T-helper 1 cell (primary cell): ENCODE measurements around the gene CLCN4.

ENCODE experiments used
- DNase-seq, 5 donors: peaks; one replicate each; pipeline ENCODE4 v3.0.0-alpha.2; 2012 to 2020

The CLCN4 gene

DNA sequence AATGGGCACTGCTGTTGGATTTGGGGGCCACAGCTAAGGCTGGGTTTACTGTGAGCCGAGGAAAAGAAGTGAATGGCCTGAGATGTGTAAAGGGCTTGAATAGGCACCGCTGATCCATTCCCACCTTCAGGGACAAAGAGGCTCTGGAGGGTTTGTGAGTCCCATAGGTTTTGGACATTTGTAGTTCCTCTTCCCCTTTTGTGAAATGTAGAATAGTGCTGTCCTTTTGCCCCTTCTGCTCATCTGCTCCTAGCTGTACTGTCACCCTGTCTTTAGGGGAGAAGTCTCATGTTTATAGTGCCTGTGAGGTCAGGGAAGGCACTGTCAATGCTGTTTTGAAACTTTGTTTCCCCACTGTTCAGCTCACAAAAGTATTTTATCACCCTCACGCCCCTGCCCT, 26.4 kb upstream of the CLCN4 start:
- DNase-seq = no peak

DNA sequence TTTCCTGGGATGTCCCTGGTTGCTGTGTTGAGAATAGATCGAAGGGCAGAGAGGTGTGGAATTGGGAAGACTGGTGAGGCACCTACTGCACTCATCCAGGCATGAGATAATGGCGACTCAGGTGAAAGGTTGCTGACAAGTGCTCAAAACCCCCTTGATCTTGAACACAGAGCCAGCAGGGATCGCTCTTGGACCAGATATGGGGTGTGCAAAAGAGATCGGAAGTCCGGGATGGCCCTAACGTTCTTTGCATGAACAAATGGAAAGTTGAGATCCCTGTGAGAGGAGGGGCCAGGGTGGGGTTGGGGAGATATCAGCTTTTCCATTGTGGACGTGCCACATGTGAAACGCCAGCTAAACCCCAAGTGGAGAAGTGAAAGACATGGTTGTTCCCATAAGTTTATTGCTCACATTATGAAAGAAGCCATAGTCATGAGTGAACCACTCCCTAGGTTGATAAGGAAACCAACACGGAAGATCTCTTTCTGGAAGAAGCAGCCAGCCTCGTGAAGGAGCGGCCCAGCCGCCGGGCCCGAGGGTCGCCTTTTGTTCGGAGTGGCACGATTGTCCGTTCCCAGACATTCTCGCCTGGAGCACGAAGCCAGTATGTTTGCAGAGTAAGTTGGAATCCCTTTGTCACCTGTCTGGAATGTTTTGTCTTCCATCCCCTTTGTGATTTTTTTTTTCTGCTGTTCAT, 22.6 kb upstream of the CLCN4 start:
- DNase-seq = no peak

- DNase-seq = no peak
Measured at GRCh38 chrX:10134921-10135320, 21.9 kb upstream of the CLCN4 start.

DNA sequence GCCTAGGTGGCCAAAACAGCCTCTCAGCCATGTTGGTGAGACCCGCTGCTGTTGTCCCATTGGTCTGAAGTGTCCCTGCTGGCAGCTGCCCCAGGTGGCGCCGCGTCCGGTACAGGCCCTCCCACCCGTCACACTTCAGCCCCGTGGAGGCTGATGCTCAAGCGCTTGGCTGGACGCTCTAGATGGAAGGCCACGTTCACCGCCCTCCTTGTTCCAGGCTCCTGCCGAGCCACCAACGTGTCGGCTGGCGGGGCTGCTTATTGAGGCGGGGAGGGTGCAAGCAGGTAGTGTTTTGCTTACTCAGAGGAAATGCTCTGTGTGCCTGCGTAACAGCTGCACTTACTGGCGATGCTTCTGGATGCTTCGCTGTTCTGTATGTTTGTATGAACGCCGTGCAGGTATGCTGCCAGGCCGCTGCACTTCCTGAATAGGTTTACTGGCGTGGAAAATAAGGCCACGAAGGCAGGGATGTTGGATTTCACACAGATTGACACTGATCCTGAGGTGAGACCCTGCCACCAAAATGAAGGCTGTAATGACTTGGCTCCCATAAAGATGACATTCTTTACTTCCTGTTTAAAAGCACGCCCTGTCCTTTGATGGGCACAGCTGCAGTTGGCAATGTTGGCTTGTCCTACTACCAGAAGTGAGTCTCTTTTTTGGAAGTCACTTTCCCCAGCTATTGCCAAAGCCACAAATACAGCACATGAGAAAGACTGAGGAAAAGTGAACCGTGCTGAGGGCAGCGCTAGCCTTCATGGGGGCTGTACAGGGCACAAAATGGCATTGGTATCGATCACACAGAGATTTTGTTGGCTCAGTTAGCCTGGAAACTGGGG, 21.0 kb upstream of the CLCN4 start:
- no peak for DNase-seq

DNA sequence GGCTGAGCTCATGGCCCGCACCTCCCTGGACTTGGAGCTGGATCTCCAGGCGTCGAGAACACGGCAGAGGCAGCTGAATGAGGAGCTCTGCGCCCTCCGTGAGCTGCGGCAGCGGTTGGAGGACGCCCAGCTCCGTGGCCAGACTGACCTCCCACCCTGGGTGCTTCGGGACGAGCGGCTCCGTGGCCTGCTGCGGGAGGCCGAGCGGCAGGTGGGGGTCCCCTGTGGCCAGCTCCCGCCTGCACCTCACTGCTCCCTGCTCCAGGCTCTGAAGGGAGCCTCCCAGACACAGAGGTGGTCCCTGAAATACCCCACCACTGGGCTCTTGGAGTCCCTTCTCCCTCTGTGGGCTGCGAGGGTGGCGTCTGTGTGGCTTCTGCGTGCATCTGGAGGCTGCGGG, 18.0 kb upstream of the CLCN4 start:
- DNase-seq = no peak

GRCh38 chrX:10140264-10140663, 16.5 kb upstream of the CLCN4 start:
- no peak for DNase-seq

GRCh38 chrX:10142041-10142599, 14.7 kb upstream of the CLCN4 start:
- DNase-seq = no peak

- no peak for DNase-seq
Measured at GRCh38 chrX:10143071-10143983, 13.4 kb upstream of the CLCN4 start.

- no peak for DNase-seq
Measured at GRCh38 chrX:10146346-10146745, 10.4 kb upstream of the CLCN4 start.

DNA sequence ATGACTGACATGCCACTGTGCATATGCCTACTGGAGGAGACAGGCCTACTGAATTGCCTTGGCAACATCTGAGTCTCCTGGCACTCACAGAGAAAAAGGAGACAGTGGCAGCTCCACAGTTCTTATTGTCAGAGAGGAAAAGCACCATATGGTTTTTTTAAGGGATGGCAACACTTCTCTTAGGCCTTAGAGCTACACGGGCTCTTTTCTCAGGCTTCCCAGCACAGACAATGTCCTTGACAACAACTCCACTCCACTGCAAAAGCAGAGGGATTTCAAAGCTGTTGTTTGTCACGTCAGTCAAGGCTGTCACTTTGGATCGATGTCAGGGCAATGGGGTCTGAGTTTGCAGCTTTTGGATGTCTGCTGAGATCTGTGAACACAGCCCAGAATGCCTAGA, 4.7 kb upstream of the CLCN4 start:
- DNase-seq = no peak

DNA sequence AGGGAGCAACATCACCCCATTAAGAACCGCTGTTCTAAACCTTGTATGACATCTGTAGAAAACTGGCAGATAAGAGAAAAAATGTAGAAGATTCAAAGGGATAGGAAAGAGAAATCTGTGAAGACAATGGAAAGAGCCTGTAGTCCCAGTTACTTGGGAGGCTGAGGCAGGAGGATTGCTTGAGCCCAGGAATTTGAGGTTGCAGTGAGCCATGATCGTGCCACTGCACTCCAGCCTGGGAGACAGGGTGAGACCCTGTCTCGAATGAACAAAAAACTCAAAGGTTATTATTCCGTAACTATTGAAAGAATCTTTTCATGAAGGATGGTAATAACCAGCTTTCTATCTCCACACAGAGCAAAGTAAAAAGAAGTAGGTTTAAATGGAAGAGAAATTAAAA, 1.6 kb upstream of the CLCN4 start:
- no peak for DNase-seq

DNA sequence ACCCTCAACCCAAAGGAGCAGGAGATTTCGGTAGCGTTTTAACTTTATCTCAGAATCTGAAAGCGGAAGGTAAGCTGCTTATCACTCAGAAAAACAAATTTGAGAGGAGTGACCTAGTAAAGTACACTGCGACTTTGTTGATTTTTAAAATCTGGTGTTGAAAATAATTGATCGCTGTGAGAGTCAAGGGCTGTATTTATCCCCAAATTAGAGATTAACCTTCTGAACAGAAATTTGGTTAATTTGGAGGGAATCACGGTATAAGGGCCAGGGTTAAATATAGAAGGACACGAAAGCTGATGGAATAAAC, 212 bp downstream of the CLCN4 start:
- DNase-seq = no peak

DNA sequence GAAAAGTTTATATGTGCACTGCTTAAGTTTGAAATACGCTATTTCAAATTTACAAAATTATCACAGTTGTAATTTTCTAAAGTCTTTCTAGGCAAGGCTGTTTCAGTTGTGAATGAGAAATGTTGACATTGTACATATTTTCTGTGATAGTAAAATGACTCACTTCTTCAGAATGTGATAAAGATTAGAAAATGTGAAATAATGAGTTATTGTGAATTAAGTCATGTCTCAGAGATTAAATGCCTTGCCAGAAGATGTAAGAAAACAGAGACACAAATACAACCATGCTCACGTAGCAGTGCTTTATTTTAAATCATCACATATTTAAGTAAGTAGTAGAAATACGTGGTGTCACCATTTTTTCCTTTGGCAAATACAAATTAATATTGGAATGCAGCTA, 768 bp downstream of the CLCN4 start:
- DNase-seq = no peak

DNA sequence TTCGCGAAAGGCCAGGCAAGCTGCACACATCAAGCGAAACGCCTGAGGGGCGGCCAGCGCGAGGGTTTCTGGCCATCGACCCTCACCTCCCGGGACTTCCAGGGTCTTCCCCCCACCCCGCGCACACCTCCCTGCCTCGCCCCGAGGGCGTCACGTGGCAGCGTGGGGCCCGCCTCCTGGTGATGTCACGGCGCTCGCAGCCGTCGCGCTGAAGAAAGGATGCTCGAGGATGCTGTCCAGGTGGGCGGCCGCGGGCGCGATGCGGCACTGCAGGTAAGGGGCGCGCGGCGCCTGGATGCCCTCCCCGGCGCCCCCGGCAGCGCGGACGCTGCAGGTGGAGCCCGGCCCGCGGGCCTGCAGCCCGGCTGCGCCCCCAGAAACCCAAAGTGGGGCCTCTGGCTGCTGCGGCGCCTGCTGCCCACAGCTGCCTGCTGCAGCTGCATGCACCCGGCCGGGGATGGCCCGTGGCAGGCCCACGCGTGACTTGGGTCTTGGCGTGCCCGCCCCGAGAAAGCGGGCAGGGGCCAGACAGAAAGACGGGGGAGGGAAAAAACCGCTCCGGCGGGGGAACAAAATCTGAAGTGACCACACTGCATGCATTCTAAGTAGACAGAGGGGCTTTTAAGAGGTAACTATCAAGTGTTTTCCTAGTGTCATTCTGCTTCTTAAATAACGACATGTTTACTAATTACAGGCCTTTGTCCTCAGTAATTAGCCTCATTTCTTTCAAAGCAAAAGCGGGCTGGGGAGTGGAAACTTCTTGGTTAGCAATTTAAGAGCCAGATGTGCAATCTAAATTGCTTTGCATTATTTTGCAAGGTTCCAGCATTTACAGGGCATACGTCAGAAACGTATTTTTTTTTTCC, 1.7 kb downstream of the CLCN4 start:
- DNase-seq = no peak

GRCh38 chrX:10159145-10159468, 2.3 kb downstream of the CLCN4 start:
- no peak for DNase-seq

DNA sequence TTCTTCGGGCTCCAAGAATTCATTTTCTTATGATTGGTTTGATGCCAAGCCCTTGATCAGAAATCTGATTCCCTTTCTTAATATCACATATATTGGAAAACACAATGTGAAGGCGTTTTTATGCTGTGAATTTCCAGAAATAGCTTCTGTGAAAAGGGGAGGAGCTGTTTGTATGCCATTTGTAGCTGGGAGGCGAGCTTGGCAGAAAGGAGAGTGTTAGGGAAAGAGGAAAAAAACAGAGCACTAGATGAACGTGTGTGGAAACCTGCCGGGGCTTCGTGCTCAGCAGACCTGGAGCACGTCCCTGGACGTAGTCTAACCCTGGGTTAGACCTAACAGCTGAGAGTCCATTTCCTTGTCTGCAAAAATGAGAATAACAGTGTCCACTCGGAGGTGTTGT, 3.4 kb downstream of the CLCN4 start:
- no peak for DNase-seq

- no peak for DNase-seq
Measured at GRCh38 chrX:10163031-10163430, 6.3 kb downstream of the CLCN4 start.

DNA sequence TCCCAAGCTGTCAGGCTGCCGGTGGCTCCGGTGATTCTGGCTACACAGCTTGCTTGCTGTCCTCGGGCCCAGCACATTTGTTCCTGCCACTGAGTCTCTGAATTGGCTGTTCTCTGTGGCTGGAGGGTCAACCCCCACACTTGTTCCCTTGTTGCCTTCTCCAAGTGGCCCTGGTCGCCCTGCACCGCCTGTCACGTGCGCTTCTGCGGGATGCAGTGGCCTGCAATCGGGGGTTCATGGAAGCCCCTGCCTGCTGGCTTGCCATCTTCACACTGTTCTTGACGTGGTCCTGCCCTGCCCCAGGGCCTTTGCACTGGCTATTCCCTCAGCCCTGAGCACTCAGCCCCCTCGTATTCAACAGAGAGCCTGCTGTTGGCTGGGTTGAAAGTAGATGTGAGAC, 8.1 kb downstream of the CLCN4 start:
- DNase-seq = no peak

- no peak for DNase-seq
Measured at GRCh38 chrX:10165580-10166247, 8.9 kb downstream of the CLCN4 start.

DNA sequence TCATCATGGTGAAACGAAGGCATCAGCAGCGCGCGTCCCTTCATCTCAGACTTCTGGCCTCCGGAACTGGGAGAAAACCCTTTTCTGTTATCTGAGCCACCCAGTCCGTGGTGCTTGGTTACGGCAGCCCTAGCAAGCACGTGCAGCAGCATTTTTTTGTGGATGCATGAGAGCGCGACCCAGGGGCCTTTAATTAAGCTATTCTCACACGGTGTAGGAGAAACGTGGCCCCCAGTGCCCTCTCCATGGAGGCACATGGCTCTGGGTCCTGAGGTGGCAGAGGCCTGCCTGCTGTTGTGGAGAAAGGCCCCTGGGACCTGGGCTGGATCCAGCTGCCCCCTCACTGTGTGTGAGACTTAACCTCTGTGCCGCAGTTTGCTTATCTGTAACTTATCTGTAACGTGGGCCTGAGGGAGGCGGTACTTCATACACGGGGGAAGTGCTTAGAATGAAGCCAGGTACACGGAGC, 9.5 kb downstream of the CLCN4 start:
- DNase-seq = no peak

DNA sequence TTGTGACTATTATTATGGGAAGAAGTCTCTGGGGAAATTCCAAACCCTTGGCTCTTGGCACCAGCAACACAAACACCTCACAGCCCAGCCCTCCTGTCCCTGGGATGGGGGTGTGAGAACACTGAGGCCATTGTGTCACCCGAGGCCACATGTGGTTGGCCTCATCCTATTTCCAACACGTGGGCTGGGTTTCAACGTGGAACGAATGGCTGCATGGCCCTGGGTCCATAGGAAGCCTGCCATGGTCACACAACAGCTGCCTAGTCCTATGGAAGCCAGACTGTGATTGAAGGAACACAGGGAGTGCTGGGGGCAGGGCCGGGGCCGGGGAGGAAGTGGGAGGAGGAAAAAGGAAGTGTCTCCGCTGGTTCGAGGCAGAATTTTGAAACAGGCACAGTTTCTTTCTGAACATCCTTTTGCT, 10.0 kb downstream of the CLCN4 start:
- no peak for DNase-seq

GRCh38 chrX:10167573-10167972, 10.8 kb downstream of the CLCN4 start:
- no peak for DNase-seq
